KMS-11 (cell line): ENCODE data around the gene ROCK1.
"Not testable (repeated sequence)": the region's sequence is repeated elsewhere in the genome, so short reads cannot be mapped to it uniquely, and the experiment has no call there.

Experiments
- H2AFZ ChIP-seq: fragments of 200-600 bp; sonication (generic); 2 replicates; pipeline ENCODE4 v1.6.1; 2016; ENCODE audit warnings: antibody characterized with exemption, mixed run types, low read depth
- H3K27ac ChIP-seq: fragments of 200-600 bp; sonication (generic); 2 replicates; pipeline ENCODE4 v1.6.1; 2016; ENCODE audit warnings: mild to moderate bottlenecking, mixed run types
- H3K27me3 ChIP-seq: fragments of 200-600 bp; sonication (generic); 2 replicates; pipeline ENCODE4 v1.6.1; 2017; ENCODE audit warnings: mild to moderate bottlenecking, low read depth, mixed run types, moderate library complexity; ENCODE audit not compliant: insufficient read depth
- H3K36me3 ChIP-seq: fragments of 200-600 bp; sonication (generic); 2 replicates; pipeline ENCODE4 v1.6.1; 2017; ENCODE audit warnings: mild to moderate bottlenecking, mixed run types; ENCODE audit not compliant: insufficient read depth
- H3K4me1 ChIP-seq: fragments of 200-600 bp; sonication (generic); 2 replicates; pipeline ENCODE4 v1.6.1; 2016; ENCODE audit warnings: mild to moderate bottlenecking, low read depth, mixed run types; ENCODE audit not compliant: poor library complexity, severe bottlenecking
- H3K4me2 ChIP-seq: fragments of 200-600 bp; sonication (generic); 2 replicates; pipeline ENCODE4 v1.7.0; 2016; ENCODE audit warnings: mild to moderate bottlenecking, mixed run types
- H3K4me3 ChIP-seq: fragments of 200-600 bp; sonication (generic); IDR thresholded peaks from 2 replicates; pipeline ENCODE4 v1.6.1; 2017; ENCODE audit warnings: low read depth, low read length, mixed read lengths; ENCODE audit not compliant: insufficient read depth
- H3K79me2 ChIP-seq: fragments of 200-600 bp; sonication (generic); 2 replicates; pipeline ENCODE4 v1.6.1; 2016; ENCODE audit warnings: low read depth, mixed run types; ENCODE audit not compliant: insufficient read depth
- H3K9ac ChIP-seq: fragments of 200-600 bp; sonication (generic); 2 replicates; pipeline ENCODE4 v1.6.1; 2016; ENCODE audit warnings: mild to moderate bottlenecking, mixed run types
- H4K20me1 ChIP-seq: fragments of 200-600 bp; sonication (generic); 2 replicates; pipeline ENCODE4 v1.6.1; 2016; ENCODE audit warnings: mild to moderate bottlenecking, mixed run types; ENCODE audit not compliant: insufficient read depth
- CTCF ChIP-seq: fragments of 200-600 bp; sonication (generic); conservative IDR thresholded peaks from 2 replicates; pipeline ENCODE4 v1.6.1; 2017; ENCODE audit warnings: low read depth, mild to moderate bottlenecking, antibody characterized with exemption, low read length, moderate library complexity, mixed read lengths

Gene ROCK1

GRCh38 chr18:20966795-20967194 is 144.8 kb downstream of the ROCK1 start:
- Histone ChIP-seq H4K20me1 (no peaks in the 10 kb centered on the region), H3K4me3 (no peak overlapping the region), H3K4me1 (no peaks in the 10 kb centered on the region), H3K27ac (no peak overlapping the region), H3K27me3 (no peaks in the 10 kb centered on the region), H3K4me2 (no peak overlapping the region), H3K36me3 (peaks cover 4% of the 10 kb centered on the region; the same call in 1 of the 2 replicates), H3K79me2 (no peaks in the 10 kb centered on the region), H3K9ac (no peak overlapping the region), H2AFZ (no peak overlapping the region)
- TF ChIP-seq CTCF, result no peak

DNA sequence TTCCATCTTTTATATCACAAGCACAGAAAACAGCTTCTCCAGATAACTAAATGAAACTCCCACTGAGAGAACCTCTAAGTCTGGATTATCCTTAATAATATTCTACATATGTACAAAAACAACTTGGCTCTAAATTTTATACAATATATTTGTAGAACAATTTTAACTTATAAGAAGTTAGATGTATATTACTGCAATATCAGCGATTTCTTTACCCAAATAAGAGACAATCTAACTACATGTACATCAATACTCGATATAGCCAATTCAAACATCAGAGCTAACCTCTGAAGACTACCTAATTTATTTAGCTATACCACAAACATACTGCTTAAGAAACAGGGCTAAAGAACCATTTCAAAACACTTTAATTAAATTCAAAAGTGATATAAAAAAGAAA is 148.6 kb downstream of the ROCK1 start:
- no peaks in the 10 kb centered on the region; the same call in 1 of the 2 replicates for H3K36me3 ChIP-seq
- no peak overlapping the region for H3K9ac ChIP-seq
- H3K4me2 ChIP-seq, result no peak overlapping the region
- H3K4me1 ChIP-seq, result no peaks in the 10 kb centered on the region
- no peak overlapping the region for H3K4me3 ChIP-seq
- H3K79me2 ChIP-seq, result no peaks in the 10 kb centered on the region
- H3K27me3 ChIP-seq, result no peaks in the 10 kb centered on the region
- no peak overlapping the region for H2AFZ ChIP-seq
- H3K27ac ChIP-seq, result no peak overlapping the region
- no peak for TF ChIP-seq CTCF
- H4K20me1 ChIP-seq, result no peaks in the 10 kb centered on the region

- no peaks in the 10 kb centered on the region for H3K27me3 ChIP-seq
- H3K4me3 ChIP-seq, result no peak overlapping the region
- H3K36me3 ChIP-seq, result no peaks in the 10 kb centered on the region
- TF ChIP-seq CTCF, result no peak
- no peak overlapping the region for H3K27ac ChIP-seq
- no peaks in the 10 kb centered on the region for H3K4me1 ChIP-seq
- H2AFZ ChIP-seq, result no peak overlapping the region
- no peaks in the 10 kb centered on the region for H4K20me1 ChIP-seq
- no peak overlapping the region for H3K4me2 ChIP-seq
- no peak overlapping the region for H3K9ac ChIP-seq
- H3K79me2 ChIP-seq, result no peaks in the 10 kb centered on the region
Measured at GRCh38 chr18:20960735-20961134, 150.9 kb downstream of the ROCK1 start.

- not testable (repeated sequence) for H3K27me3 ChIP-seq, H3K4me1 ChIP-seq, H4K20me1 ChIP-seq, H3K4me2 ChIP-seq, H2AFZ ChIP-seq, H3K36me3 ChIP-seq, H3K27ac ChIP-seq, H3K79me2 ChIP-seq, H3K4me3 ChIP-seq, H3K9ac ChIP-seq
Measured at GRCh38 chr18:20950827-20951226, 160.8 kb downstream of the ROCK1 start.
